Erythroblast (primary cell): Measurements from ENCODE around the gene NFU1.
"Not testable (repeated sequence)": the region's sequence is repeated elsewhere in the genome, so short reads cannot be mapped to it uniquely, and the experiment has no call there.

Source experiments
- DNase-seq, 2 experiments: peaks; one replicate each; lab custom pipeline; 2025; lab: John Stamatoyannopoulos, UW
- GATA1 ChIP-seq: IDR thresholded peaks from 2 replicates; pipeline ENCODE4 v1.6.1; 2011; ENCODE audit warnings: low read depth, mild to moderate bottlenecking, control low read depth, low read length, moderate library complexity
- POLR2A ChIP-seq: IDR thresholded peaks from 2 replicates; pipeline ENCODE4 v1.6.1; 2011; ENCODE audit warnings: mild to moderate bottlenecking, low read length

The NFU1 gene

DNA sequence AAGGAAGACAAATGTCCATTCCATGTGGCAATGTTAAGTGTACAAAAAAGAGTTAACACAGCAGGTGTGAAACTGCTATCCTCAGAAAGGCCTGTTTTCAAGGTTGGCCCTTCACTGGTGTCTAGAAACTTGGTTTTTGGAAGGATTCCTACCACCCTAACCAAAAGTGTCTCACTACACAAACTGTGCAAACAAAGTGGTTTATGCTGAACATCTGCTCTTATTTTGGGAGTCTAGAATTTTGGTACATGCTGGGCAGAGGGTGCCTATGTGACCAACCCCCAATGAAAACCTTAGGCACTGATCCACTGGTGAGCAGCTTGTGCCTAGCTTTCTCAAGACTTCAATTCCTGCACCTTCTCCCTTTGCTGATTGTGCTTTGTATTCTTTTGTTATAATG, 64.5 kb downstream of the NFU1 start:
- no peak for DNase-seq
- TF ChIP-seq GATA1 = no peak
- TF ChIP-seq POLR2A = no peak

DNA sequence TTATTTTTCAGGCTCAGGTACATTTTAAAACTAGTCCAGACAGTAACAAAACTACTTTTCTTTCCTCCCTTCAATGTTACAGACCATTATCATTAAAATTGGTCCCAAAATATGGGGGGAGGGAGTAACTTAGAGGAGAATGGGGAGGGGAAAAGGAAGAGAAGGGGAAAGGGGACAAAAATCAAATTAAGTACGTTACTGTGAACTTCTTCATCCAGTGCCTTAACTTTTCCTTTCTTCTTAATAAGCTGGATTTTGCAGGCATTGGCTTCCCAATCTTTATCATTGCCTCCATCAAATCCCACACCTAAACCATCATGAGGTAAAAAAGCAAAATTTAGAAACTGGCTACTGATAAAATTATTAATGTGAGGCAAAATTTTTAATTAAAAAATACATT, 67.4 kb downstream of the NFU1 start:
- DNase-seq = no peak
- TF ChIP-seq POLR2A (no peak), GATA1 (no peak)

DNA sequence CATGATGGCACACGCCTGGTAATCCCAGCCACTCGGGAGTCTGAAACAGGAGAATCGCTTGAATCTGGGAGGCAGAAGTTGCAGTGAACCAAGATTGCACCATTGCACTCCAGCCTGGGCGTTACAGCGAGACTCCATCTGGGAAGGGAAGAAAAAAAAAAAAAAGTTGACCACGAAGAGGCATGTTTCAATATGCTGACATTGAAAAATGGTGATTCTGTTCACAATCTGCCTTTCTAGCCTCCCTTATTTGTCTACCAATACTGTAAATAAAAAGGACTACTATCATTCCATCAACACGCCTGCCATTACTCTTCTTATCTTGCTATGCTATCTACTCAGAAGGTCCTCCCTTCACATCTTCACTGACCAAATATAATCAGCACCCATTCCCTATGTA, 68.6 kb downstream of the NFU1 start:
- no peak for DNase-seq
- TF ChIP-seq POLR2A = no peak
- no peak for TF ChIP-seq GATA1

DNA sequence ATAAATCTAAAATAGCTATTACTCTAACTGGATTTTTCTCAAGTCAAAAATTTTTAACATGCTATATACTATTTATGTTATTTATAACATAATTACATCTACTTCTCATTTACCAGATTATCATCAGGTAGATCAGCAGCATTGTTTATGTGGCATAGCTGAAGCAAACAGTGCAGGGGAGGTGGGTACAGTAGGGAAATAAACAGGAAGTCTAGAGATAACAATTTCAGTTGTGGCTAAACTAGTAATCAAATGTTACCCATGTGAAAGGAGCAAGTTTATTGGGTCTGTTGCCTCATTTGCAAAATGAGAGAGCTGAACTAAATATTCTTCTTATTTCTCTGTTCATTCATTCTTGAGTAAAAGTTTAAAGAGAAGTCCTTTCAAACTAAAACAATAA, 77.9 kb downstream of the NFU1 start:
- no peak for DNase-seq
- TF ChIP-seq GATA1 (no peak), POLR2A (no peak)

DNA sequence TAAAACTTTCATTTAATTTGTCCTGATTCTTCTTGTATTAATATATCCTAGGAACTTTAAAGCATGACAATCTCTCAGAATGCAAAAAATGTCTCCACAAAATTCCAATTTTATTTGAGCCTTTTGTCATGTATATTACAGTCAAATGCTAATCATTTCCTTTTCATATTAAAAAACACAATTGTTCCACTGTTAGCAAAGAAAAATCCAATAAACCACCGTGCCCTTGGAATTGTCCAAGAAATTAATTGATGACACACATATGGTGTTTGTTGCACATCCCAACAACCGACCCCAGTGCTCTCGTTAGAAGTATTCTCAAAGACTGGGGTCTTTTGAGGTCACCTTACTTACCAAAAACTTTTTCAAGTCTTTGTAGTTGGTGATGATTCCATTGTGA, 78.3 kb downstream of the NFU1 start:
- no peak for TF ChIP-seq POLR2A
- TF ChIP-seq GATA1 = no peak
- no peak for DNase-seq

DNA sequence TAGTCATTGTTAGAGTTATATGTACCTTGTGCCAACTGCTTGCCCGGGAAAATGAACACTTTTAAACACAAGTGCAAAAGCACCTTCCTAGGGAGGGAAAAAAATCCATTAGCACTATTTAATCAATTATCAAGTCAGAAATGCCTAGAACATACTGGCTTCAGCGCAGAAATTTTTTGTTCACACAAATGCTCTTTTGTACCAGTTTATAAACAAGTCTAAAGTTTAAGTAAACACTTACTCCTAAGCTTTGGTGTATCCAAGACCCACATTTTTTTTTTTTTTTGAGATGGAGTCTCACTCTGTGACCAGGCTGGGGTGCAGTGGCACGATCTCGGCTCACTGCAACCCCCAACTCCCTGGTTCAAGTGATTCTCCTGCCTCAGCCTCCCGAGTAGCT, 80.8 kb downstream of the NFU1 start:
- TF ChIP-seq GATA1 = no peak
- TF ChIP-seq POLR2A = no peak
- DNase-seq = no peak

DNA sequence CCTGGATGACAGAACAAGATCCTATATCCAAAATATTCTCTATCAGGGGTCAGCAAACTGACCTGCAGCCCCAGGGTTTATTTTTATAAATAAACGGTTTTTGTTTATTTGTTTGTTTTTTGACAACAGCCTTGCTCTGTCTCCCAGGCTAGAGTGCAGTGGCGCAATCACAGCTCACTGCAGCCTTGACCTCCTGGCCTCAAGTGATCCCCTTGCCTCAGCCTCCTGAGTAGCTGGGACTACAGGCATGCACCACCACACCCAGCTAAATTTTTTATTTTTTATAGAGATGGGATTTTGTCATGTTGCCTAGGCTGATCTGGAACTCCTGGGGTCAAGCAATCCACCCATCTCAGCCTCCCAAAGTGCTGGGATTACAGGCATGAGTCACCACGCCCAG, 82.3 kb downstream of the NFU1 start:
- not testable (repeated sequence) for DNase-seq

DNA sequence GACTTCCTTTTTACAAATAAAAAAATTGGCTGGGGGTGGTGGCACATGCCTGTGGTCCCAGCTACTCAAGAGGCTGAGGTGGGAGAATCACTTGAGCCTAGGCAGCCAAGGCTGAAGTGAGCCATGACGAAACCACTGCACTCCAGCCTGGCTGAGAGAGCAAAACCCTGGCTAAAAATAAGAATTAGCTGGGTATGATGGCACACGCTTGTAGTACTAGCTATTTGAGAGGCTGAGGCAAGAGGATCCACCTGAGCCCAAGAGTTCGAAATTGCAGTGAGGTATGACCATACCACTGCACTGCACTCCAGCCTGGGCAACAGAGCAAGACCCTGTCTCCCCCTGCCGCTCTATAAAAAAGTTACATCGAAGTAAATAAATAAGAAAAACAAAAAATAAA, 83.9 kb downstream of the NFU1 start:
- no peak for DNase-seq
- TF ChIP-seq GATA1 (no peak), POLR2A (no peak)

DNA sequence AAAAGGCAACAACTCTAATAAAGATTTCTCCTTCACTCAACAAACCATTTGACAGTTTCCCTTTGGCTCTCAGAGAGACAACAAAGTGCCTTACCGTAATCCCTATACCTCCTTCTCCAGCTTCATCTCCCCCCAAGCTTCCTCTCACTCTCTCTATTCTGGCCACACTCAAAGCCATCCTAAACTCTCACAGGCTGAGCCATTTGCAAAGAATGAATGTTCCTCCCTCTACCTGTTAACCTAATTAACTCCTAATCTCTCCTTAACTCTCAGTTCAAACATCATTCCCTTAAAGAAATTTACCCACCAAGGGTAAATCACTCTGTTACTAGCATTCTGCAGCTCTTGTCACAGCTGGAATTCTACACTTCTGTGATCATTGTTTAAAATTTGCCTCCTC, 88.5 kb downstream of the NFU1 start:
- TF ChIP-seq POLR2A (no peak), GATA1 (no peak)
- no peak for DNase-seq
